Measurements from ENCODE around the gene SCMH1.
"Not testable (repeated sequence)": the region's sequence is repeated elsewhere in the genome, so short reads cannot be mapped to it uniquely, and the experiment has no call there.

SCMH1 gene

DNA sequence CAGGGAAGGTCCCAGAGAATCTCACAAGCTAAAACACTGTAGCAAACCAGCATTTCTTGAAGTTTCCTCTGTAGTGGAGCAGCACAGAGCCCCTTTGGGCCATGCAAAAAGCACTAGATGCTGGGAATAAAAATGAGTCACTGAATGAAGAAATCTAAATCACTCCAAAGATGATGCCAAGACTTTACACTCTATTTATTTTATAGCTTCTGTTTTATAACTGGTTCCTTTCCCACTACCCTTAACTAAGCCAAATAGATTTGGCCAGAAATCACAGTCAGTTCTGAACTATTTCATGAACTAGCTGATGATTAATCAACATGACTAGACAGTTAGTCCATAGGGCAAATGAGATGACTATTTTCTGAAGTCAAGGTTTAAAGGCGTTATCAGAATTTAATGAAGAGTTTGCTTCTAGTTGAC lies 89.5 kb downstream of the SCMH1 start:
- peak; percentile 86 for DNase-seq (ENCODE audit: low read depth)

DNA sequence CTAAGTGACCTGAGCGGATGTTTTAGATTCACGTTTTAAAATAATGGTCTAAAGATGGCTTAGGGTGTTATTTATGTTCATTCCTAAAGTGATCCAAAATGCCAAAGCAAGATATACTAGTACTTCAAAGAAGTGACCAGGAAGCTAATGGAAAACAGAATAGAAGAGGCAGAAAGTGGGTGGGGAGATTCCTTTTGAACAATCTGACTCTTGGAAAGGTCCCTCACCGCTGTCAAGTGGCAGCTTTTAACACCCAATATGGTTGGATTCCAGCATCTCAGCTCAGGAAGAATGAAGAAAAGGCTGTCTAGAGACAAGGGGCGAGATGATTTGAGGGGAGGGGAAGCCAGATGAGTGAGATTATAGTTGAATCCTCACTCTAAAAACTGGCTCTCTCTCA lies 90.3 kb downstream of the SCMH1 start:
- no peak for DNase-seq (ENCODE audit: low read depth)

DNA sequence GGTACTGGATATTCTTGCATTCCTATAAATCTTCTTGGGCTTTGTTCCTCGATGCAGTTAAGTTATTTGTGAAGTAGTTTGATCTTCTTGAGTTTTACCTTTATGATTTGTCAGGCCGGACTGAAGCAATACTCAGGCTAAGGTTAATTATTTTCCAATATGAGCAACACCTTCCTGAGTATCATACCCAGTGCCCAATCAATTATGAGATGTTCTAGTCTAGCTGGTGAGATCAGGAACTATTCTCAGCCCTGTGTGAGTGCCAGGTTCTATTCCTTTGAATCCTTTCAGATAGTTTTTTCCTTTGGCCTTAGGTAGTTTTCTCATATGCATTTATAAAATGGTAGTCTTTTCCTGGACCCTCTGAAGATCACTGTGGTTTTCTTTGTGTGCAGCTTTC lies 92.5 kb downstream of the SCMH1 start:
- no peak for DNase-seq (ENCODE audit: low read depth)

DNA sequence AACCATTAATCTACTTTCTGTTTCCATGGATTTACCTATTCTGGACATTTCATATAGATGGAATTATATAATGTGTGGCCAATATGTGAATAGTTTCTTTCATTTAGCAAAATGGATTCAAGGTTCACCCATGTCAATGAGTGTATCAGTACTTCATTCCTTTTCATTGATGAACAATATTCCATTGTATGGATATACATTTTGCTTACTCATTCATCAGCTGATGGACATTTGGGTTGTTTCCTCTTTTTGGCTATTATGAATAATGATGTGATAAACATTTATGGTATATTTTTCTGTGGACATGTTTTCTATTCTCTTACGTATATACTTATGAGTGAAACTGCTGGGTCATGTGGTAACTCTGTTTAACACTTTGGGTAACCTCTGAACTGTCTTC lies 97.8 kb downstream of the SCMH1 start:
- DNase-seq (ENCODE audit: low read depth): no peak

DNA sequence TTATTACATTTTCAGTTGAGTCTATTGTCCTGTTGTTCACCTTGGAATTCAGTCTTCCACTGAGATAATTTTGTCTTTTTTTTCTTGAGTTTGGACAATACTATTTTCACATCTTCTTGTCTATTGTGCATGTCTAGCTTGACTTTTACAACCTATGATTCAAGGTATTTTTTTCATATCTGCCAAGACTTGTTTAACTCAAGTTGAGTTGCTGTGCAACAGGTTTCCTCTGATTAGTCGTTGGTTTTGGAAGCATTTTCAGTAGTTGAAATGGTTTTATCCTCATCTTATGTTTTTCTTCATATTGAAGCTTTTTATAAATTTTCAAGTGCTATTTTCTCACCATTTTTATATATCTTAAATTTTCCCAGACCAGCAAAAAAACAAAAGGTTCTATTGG lies 103.6 kb downstream of the SCMH1 start:
- no peak for DNase-seq (ENCODE audit: low read depth)

DNA sequence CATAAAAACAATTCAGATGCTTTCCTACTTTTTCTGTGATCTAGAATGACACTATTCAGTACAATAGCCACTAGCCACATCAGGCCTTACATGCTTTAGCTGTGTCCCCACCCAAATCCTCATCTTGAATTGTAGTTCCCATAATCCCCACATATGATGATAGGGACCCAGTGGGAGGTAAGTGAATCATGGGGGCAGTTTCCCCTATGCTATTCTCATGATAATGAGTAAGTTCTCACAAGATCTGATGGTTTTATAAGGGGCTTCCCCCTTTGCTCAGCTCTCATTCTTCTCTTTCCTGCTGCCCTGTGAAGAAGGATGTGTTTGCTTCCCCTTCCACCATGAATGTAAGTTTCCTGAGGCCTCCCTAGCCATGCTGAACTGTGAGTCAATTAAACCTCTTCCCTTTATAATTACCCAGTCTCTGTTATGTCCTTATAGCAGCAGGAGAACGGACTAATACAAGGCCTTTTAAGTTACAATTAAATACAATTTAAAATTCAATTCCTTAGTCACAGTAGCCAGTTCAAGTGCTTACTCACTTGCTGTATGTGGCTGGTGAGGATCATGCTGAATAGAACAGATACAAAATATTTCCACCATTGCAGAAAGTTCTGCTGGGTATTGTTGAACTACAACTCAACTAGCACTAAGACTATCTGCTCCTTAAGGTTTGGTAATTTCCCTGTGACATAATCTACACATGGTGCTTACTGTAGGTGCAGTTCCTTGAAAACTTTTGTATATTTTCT lies 106.7 kb downstream of the SCMH1 start:
- no peak for DNase-seq (ENCODE audit: low read depth)

DNA sequence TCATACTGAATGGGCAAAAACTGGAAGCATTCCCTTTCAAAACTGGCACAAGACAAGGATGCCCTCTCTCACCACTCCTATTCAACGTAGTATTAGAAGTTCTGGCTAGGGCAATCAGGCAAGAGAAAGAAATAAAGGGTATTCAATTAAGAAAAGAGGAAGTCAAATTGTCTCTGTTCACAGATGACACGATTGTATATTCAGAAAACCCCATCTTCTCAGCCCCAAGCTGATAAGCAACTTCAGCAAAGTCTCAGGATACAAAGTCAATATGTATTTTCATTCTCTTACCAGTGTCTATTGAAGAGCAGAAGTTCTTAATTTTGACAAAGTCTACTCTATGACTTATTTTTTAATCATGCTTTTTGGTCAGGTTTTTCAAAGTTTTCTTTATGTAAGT lies 107.8 kb downstream of the SCMH1 start:
- not testable (repeated sequence) for DNase-seq (ENCODE audit: low read depth)

DNA sequence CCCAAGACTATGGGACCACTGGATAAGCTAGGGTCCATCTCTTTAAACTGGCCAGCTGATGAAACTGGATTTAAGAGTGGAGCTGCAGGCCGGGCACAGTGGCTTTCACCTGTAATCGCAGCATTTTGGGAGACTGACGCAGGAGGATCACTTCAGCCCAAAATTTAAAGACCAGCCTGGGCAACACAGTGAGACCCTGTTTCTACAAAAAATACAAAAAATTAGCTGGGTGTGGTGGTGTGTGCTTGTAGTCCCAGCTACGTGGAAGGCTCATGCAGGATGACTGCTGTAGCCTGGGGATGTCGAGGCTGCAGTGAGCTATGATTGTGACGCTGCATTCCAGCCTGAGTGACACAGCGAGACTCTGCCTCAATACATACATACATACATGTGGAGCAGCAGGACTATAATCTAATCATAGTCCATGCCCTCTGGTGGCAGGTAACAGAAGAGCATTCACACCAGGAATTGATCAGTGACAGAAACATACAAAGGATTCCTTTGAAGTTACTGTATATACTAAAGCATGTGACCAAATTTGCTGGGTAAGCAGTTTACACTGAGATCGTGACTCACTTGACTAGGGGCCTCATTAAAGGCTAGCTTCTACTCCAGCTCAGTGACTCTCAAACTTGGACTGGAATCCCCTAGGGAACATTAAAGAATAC lies 119.1 kb downstream of the SCMH1 start:
- DNase-seq (ENCODE audit: low read depth): peak; percentile 95

DNA sequence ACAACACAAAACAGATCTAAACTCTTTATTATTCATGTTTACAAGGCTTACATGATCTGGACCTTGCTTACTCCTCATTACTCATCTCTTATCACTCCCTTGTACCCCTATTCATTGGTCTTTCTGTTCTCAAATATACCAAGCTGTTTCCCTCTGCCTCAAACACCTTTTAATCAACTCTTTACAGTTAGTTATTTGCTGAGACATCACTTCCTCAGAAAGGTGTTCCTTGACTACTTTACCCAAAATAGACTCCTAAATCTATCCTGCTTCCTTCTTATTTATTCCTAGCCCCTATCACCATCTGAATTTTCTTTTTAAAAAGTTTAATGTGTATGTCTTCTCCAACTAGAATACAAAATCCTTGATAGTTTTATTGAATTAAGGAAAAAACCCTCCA lies 120.0 kb downstream of the SCMH1 start:
- no peak for DNase-seq (ENCODE audit: low read depth)

DNA sequence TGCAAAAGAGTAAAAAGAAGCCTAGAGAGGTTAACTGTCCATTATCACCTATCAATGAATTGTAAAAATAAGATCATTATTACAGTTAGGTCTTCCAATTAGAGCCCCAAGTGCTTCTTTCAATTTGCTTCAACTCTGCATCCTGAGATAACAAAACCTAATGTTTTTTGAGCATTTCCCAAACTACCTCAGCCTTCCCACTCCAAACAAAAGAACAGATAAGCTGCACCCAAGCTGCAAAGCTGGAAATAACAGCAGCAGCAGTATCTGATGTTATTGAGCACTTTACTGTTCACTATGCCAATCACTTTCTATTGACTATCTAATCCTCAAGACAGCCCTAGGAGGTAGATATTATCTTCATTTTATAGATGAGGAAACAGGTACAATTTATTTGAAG lies 123.5 kb downstream of the SCMH1 start:
- DNase-seq (ENCODE audit: low read depth): no peak

DNA sequence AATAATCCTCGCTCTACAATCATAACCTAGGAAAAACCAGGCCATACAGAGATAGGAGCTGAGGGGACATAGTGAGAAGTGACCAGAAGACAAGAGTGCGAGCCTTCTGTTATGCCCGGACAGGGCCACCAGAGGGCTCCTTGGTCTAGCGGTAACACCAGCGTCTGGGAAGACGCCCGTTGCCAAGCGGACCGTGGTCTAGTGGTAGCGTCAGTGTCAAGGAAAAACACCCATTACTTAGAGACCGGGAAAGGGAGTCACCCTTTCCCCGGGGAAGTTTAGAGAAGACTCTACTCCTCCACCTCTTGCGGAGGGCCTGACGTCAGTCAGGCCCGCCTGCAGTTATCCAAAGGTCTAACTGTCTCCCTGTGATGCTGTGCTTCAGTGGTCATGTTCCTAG lies 124.9 kb downstream of the SCMH1 start:
- DNase-seq (ENCODE audit: low read depth): not testable (repeated sequence)

DNA sequence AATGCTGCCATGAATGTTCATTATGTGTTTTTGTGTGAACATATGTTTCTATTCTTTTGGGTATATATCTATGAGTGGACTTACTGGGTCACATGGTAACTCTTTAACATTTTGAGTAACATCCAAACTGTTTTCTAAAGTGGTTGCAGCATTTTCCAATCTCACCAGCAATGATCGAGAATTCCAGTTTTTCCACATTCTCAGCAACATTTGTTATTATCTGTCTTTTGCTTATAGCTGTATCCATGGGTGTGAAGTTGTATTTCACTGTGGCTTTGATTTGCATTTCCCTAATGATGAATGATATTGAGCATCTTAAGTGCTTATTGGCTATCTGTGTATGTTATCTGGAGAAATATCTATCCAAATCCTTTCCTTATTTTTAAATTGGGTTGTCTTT lies 131.4 kb downstream of the SCMH1 start:
- no peak for DNase-seq (ENCODE audit: low read depth)

DNA sequence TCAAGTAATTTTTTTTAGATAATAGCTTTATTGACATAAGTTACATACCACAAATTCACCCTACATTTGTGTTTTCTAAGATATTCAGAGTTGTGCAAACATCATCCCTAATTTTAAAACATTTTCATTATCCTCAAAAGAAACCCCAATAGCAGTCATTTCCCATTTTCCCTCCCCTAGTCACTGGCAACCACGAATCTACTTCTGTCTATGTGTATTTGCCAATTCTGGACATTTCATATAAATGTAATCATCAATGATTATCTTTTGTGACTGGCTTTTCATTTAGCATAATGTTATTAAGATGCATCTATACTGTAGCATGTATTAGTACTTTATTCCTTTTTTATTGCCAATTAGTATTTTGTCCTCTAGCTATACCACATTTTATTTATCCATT lies 131.8 kb downstream of the SCMH1 start:
- no peak for DNase-seq (ENCODE audit: low read depth)

DNA sequence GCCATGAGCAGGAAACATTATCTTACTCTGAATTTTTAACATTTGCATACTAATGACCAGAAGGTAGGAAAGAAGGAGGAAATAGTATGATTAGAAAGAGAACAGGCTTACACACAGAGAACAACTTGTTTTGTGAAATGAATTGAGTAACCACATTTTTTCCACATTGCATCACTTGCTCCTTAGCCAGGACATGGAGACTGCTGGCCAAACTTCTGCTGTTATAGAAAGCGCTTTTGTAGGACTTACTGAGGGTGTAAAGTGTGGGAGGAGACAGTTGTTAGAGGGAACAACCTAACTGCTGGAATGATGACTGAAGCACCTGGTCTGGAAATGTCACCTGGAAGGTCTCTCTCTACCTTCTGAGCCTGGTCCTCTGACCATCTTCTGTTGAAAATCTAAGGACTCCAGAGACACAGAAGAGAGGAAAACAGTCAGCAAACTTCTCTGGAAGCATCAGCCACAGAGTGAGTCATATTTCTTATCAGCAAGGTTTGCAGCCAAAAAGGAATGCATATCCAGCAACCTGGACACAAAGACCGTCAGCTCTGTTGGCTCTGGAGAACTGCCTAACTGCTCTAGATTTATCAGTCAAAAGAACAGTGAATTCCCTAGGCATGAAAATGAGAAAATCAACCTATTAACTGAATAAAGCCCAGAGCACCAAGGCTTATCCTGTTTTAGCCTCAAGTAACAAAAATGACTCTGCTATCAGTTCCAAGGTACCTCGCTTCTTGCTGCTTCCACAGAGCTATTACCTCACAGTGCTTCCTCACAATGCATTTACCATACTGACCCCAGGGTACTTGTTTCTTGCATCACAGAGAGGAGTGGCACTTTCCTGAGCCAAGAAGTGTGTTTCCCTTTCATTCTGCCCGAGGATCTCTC lies 132.6 kb downstream of the SCMH1 start:
- peak; percentile 91 for DNase-seq (ENCODE audit: low read depth)

DNA sequence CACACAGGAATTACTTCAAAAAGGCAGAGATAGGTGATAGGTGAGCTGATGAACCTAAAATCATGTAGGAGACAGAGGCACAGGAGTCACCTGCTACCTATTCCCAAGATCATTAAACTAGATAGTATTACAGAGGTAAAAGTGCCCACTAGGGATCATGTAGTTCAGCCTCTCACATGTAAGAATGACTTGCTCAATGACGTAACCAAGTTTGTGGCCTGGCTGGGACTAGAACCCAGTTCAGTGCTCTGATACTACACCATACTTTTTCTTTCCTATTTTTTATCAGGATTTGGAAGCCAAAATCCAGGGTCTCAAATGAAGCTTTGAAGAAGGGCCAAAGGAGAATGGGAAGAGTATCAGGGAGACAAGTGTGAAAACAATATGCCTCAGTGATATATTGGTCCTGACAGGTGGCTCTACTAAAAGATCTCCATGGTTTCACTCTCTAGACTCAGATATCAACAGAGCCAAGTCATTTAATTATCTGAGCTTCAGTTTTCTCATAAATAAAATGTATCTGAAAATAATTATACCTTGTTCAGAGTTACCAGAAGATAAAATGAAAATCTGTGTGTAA lies 133.3 kb downstream of the SCMH1 start:
- no peak for DNase-seq (ENCODE audit: low read depth)

DNA sequence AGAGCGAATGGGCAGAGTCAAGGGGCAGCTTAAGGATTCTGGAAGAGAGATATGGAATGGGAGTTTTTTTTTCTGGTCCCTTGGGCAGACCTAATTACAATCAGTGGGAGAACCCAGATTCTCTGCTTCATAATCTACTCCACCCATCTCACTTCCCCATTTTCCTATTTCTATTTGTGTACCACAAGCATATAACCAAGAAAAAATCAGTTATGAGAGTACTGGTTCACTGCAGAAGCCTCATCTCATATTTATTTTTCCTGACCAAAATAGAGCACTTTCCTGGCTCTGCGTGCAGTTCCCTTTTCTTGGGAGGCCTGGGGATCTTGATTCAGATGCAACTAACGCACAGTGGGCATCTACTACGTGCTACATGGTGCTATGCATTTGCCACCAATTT lies 138.3 kb downstream of the SCMH1 start:
- no peak for DNase-seq (ENCODE audit: low read depth)

DNA sequence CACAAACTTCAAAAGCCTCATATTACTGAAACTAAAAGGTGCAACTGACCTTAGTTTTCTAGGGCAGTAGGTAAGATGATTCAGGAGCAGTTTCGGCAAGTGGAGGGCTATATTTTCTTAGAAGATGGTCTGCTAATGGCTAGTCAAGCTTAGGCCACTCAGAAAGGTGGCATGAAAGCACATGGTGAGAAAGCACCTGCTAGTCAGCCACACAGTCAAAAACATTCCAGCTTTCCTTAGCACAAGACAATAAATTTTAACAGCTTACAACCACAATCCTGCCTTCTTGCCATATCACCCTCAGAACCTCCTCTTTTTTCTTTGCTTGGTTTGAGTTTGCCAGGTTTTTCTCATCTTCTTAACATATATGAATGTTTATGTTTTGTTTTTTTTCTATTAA lies 139.5 kb downstream of the SCMH1 start:
- no peak for DNase-seq (ENCODE audit: low read depth)

DNA sequence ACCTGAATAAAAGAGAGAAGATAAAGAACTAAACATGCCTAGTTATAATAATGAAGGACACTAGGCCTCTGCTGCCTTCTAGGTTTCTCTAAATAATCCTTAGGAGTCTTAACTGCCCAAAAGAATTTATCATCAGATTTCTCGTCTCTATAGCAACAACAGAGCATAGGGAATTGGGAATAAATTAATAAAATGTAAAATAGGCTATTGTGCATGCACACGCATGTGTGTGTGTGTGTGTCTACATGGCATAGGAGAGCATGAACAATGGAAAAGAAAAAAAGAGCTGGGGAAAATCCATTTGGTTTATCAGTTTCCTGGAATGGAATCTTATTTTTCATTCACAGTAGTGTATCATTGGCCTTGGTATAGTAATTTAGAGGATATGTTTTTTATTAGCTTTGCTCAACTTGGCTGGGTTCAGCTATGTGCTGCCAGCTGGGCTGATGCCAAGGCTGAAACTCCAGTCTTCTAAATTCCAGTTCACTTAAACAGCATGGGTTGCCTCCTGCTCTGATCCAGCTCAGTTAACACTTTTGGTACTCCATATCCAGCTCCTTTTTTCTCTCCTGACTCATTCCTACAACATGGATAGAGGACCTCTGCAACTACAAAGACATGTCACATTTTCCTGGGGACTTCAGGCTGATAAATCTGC lies 140.0 kb downstream of the SCMH1 start:
- DNase-seq (ENCODE audit: low read depth): peak; percentile 84

DNA sequence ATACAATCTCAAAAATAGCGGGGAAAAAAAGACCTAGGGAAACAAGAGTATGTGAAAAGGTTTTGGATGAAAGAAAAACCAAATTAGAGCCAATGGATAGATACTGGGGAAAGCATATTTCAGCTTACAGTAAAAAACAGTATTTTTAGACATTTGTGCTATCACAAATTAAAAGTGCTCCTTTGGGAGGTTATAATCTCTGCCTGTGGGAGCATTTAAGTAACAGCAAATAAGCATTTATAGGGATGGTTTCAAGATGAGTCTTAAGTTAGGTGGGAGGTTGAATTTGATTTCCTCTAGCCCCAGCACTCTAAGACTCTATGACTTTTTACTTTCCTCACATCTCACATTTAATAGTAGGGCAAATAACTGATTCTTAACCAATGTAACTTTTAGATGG lies 141.0 kb downstream of the SCMH1 start:
- no peak for DNase-seq (ENCODE audit: low read depth)

DNA sequence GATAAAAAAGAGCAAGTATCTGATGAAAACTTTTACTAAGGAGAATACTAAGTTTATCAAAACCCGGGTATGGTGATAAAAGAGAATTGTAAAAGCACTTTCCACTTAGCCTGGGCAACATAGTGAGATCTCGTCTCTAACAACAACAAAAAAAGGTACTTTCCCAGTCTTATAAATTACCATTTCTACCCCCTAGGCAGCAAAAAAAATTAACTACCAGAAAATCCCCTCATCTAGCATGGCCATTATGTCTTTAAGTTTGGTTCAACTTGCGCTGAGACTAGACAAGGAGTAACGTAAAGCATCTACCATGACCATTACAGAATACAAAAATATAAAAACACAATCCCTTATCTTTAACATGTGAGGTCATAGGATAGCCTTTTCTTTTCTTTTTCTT lies 141.9 kb downstream of the SCMH1 start:
- DNase-seq (ENCODE audit: low read depth): no peak

DNA sequence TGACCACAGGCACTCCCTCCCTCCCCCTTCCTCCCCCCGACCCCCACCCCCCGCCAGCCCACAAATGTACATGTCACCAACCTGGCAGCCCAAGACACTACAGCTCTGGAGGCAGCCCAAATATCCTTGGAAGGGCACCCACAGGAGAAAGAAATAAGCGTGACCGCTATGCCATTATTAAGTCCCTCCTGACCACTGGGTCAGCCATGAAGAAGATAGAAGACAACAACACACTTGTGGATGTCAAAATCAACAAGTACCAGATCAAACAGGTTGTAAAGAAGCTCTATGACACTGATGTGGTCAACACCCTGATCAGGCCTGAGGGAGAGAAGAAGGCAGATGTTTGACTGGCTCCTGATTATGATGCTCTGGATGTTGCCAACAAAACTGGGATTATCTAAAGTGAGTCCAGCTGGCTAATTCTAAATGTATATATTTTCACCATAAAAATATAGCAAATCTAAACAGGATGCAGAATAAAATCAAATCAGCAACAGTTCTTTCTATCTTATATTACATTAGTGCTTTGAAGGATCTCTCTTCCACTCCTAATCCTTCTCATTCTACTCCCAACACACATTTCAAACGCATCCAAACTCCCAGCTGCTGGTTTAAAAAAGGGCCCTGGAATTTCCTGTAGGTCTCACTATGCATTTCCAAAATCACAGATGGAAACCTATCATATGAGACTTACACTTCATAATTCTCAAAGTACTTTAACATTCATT lies 143.2 kb downstream of the SCMH1 start:
- DNase-seq (ENCODE audit: low read depth): no peak
